Calu3 (cell line): ENCODE measurements around the gene FOXP1. TPM values are rescaled to one million over a fixed set of nuclear protein-coding genes. Genes with fewer than 3 reads are reported as not detected.
A peak's percentile ranks its signal among the peaks of the same experiment; 100 is the strongest.

Source experiments
- BruUV-seq: library from RNA; stranded (reverse); fragments of 400-500 nt; replicated peaks from 2 replicates; lab custom pipeline; 2021; lab: Mats Ljungman, UMichigan
- CTCF ChIA-PET: fragments of 300-600 bp; sonication (Branson Sonifier 250); formaldehyde crosslinking; loops from one replicate; lab custom pipeline; 2022; ENCODE audit warnings: antibody characterized with exemption; lab: Charles Lee
- DNase-seq: peaks from one replicate; pipeline ENCODE4 v3.0.0; 2022
- H3K27ac Mint-ChIP-seq: one replicate; pipeline ENCODE4 v1.8.0; 2022; ENCODE audit warnings: mixed read lengths; ENCODE audit not compliant: unreplicated experiment
- H3K27me3 Mint-ChIP-seq: one replicate; pipeline ENCODE4 v1.8.0; 2022; ENCODE audit warnings: mixed read lengths; ENCODE audit not compliant: unreplicated experiment
- H3K36me3 Mint-ChIP-seq: one replicate; pipeline ENCODE4 v1.8.0; 2022; ENCODE audit warnings: mild to moderate bottlenecking, moderate library complexity, mixed read lengths; ENCODE audit not compliant: insufficient read depth, unreplicated experiment
- H3K4me1 Mint-ChIP-seq: one replicate; pipeline ENCODE4 v1.8.0; 2022; ENCODE audit warnings: mild to moderate bottlenecking, low read depth, mixed read lengths; ENCODE audit not compliant: unreplicated experiment
- H3K4me3 Mint-ChIP-seq: one replicate; pipeline ENCODE4 v1.8.0; 2022; ENCODE audit warnings: mild to moderate bottlenecking, low read depth, moderate library complexity, mixed read lengths; ENCODE audit not compliant: unreplicated experiment
- H3K9me3 Mint-ChIP-seq: one replicate; pipeline ENCODE4 v1.8.0; 2022; ENCODE audit warnings: low read depth, mixed read lengths; ENCODE audit not compliant: unreplicated experiment
- intact Hi-C: fragments of 100-400 bp; cut with micrococcal nuclease; formaldehyde crosslinking; loops from one replicate; pipeline ENCODE4 v1.10.0; 2022; ENCODE audit not compliant: unreplicated experiment
- total RNA-seq: library from RNA; stranded (reverse); gene quantifications from 2 replicates; pipeline ENCODE4 v1.2.3, GENCODE V29; 2022
- TF ChIP-seq, protein P1 (sequence below): fragments of 200-600 bp; IDR thresholded peaks from one replicate; pipeline ENCODE4 v1.8.0; 2022; ENCODE audit warnings: antibody characterized with exemption; ENCODE audit not compliant: unreplicated experiment

Gene FOXP1
- total RNA-seq, 1 experiment from 2014 or later = 82.8 TPM

DNA sequence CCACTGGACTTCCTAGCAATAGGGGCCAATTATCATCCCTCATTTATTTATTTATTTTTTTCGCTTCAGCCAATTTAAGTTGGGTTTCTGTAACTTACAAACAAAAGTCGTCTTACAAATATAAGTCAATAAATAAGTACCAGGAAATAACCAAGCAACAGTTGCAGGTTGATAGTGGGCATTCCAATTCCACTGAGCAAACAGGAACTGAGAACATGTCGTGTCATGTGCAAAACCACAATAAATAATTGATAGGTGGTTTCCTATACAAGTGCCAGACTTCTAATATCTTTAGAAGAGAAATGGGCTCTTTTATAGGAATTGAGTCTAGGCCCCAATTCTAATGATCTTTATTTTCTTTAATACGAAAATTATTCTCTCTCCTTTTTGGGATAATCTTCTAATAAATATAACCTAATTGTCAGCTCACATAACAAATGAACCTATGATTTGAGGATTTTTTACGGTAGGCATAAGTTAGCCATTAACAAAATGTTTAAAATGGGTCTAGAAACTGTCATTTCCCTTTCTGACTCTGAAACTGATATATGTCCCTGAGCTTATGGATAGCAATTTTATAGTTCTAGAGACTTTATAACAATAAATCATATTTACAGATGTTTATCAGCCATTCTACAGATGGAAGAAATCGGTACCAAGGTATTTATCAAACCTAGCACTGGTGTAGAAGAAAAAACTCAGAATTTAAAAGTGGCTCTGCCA is 571.8 kb downstream of the FOXP1 start:
- Mint-ChIP-seq H3K27me3 (no peaks in the 10 kb centered on the region), H3K36me3 (peaks cover 11% of the 10 kb centered on the region), H3K4me3 (no peak overlapping the region), H3K4me1 (peaks cover 27% of the 10 kb centered on the region), H3K27ac (peak overlapping the region; percentile 72), H3K9me3 (no peaks in the 10 kb centered on the region)
- CTCF ChIA-PET = interaction anchor here (2.0 kb wide), 1 partner anchor 10 kb away, joined by 11 read pairs; no protein-coding TSS in a partner anchor
- intact Hi-C loops = loop anchor here (2.0 to 5.0 kb wide), 3 partner anchors 55 to 567 kb away; no protein-coding TSS in a partner anchor
- TF ChIP-seq, protein P1, sequence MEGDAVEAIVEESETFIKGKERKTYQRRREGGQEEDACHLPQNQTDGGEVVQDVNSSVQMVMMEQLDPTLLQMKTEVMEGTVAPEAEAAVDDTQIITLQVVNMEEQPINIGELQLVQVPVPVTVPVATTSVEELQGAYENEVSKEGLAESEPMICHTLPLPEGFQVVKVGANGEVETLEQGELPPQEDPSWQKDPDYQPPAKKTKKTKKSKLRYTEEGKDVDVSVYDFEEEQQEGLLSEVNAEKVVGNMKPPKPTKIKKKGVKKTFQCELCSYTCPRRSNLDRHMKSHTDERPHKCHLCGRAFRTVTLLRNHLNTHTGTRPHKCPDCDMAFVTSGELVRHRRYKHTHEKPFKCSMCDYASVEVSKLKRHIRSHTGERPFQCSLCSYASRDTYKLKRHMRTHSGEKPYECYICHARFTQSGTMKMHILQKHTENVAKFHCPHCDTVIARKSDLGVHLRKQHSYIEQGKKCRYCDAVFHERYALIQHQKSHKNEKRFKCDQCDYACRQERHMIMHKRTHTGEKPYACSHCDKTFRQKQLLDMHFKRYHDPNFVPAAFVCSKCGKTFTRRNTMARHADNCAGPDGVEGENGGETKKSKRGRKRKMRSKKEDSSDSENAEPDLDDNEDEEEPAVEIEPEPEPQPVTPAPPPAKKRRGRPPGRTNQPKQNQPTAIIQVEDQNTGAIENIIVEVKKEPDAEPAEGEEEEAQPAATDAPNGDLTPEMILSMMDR = no peak
- BruUV-seq = TSS peak; percentile 72
- peak; percentile 35 for DNase-seq

DNA sequence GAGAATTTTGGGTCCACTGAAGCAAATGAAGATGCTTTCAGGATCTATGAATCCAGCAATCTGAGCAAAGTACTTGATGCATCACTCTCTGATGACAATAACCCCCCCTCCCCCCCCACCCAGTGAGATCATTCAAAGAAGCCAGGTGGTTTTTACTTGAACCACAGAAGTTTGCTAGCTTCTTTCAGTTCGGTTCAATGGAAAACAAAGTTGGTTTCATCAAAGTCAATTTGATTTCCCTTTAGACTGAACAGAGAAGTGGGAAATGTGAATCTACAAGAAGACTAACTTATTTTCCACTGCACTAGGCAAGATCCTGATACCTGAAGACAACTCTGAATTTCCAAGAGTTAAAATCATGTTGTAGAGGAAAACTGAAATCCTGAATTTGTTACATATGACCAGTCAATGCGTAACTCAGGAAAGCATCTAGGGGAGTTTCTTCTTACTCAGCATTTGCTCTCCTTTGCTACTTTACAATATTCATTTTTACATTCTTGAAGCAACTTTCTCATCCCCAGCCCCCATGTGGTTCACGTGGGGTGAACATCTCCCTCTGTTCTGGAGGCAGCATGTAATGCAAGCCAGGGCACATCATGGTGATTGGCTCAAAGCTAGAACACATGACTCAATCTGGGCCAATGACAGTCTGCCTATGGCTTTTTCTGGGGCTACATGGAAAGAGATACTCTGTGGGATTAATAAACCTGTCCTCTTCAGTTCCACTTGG is 572.6 kb downstream of the FOXP1 start:
- no peaks in the 10 kb centered on the region for H3K27me3 Mint-ChIP-seq
- DNase-seq = peak; percentile 18
- CTCF ChIA-PET = interaction anchor here (2.0 kb wide), 1 partner anchor 11 kb away, joined by 11 read pairs; no protein-coding TSS in a partner anchor
- peak overlapping the region; percentile 72 for H3K27ac Mint-ChIP-seq
- intact Hi-C loops = loop anchor here (2.0 to 5.0 kb wide), 3 partner anchors 56 to 568 kb away; no protein-coding TSS in a partner anchor
- H3K9me3 Mint-ChIP-seq = no peaks in the 10 kb centered on the region
- peaks cover 22% of the 10 kb centered on the region for H3K4me1 Mint-ChIP-seq
- TF ChIP-seq, protein P1 = no peak
- BruUV-seq = no TSS peak
- H3K36me3 Mint-ChIP-seq = peaks cover 11% of the 10 kb centered on the region
- no peak overlapping the region for H3K4me3 Mint-ChIP-seq

DNA sequence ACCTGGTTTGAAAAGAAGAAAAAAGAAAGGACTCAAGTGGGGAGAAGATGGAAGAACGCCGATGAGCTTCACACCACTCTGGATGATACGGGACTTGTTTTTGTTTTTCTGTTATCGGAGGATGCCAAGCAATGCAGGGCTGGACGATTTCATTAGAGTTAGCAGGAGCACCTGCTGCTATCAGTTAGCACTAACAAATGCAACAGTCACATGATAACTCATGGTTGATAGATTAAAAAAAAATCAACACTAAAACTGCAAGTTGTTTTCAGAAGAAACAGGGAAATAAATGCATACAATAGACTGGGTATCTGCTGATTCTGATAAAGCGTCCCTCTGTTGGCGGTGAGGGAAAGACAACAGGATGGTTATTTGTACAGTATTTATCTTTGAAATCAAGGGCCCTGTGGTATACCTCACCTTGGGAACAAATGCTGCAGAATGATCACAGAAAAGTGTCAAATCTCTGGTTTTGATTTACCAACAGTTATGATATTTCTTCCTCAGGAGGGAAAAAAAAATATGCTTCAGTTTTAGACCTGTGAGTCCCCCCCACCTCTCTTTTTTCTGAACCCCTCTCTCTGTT is 575.1 kb downstream of the FOXP1 start:
- Mint-ChIP-seq H3K9me3 (no peaks in the 10 kb centered on the region), H3K27me3 (no peaks in the 10 kb centered on the region), H3K27ac (peak overlapping the region; percentile 87), H3K4me1 (peaks cover 31% of the 10 kb centered on the region), H3K4me3 (no peak overlapping the region), H3K36me3 (peaks cover 4% of the 10 kb centered on the region)
- intact Hi-C loops = loop anchor here (5.0 kb wide), 1 partner anchor 124 kb away; no protein-coding TSS in a partner anchor
- no peak for DNase-seq
- CTCF ChIA-PET = interaction anchor here (0.6 to 1.1 kb wide), 2 partner anchors 14 to 93 kb away, joined by 5 read pairs; no protein-coding TSS in a partner anchor
- BruUV-seq = no TSS peak
- TF ChIP-seq, protein P1 = no peak
